Testis (tissue), 3 donors: ENCODE measurements around the gene ACSL6. TPM values are rescaled to one million over a fixed set of nuclear protein-coding genes. Genes with fewer than 3 reads are reported as not detected.
"Not testable (repeated sequence)": the region's sequence is repeated elsewhere in the genome, so short reads cannot be mapped to it uniquely, and the experiment has no call there.

Experiments
- DNase-seq: peaks from one replicate; pipeline ENCODE4 v3.0.0-alpha.2; 2019
- H3K27ac ChIP-seq, 2 donors: fragments of 200-600 bp; sonication (generic); one replicate each; pipeline ENCODE4 v1.5.1; 2019
- H3K27me3 ChIP-seq: fragments of 200-600 bp; sonication (generic); one replicate; pipeline ENCODE4 v1.5.1; 2019
- H3K36me3 ChIP-seq: fragments of 200-600 bp; sonication (generic); one replicate; pipeline ENCODE4 v1.5.1; 2017; ENCODE audit warnings: low read depth; ENCODE audit errors: missing control alignments
- H3K4me1 ChIP-seq: fragments of 200-600 bp; sonication (generic); one replicate; pipeline ENCODE4 v1.5.1; 2019
- H3K4me3 ChIP-seq, 2 donors: fragments of 200-600 bp; sonication (generic); one replicate each; pipeline ENCODE4 v1.5.1; 2017 to 2019
- H3K9me3 ChIP-seq: fragments of 200-600 bp; sonication (generic); one replicate; pipeline ENCODE4 v1.5.1; 2017
- CTCF ChIP-seq, 3 experiments: fragments of 450-650 bp in 2 of 3; fragments of 200-600 bp in 1 of 3; sonication (generic) in 1 of 3; IDR thresholded peaks; one replicate each; pipeline ENCODE4 v1.5.1; 2016 to 2019; ENCODE audit warnings: antibody characterized with exemption in 3 of 3, mild to moderate bottlenecking in 2 of 3, moderate library complexity in 1 of 3
- POLR2A ChIP-seq: fragments of 450-650 bp; IDR thresholded peaks from one replicate; pipeline ENCODE4 v1.6.1; 2017; ENCODE audit warnings: antibody characterized with exemption, mild to moderate bottlenecking, moderate library complexity
- WGBS, 2 donors: methylation state at CpG; one replicate each; pipeline ENCODE4 v1.1.5; 2018; 5-methylcytosine and 5-hydroxymethylcytosine counted together
- intact Hi-C: fragments of 100-400 bp; cut with DNase I; formaldehyde crosslinking; loops from one replicate; pipeline ENCODE4 v1.15.1; 2023; ENCODE audit warnings: low total_unique reads
- polyA plus RNA-seq: library from polyadenylated mRNA; stranded (reverse); fragments of 350-450 nt; fragmentation: Illumina TruSeq; extraction: RNeasy Lipid Tissue Mini Kit (QIAGEN cat#74804); gene quantifications from one replicate; pipeline ENCODE4 v1.2.3, GENCODE V29; 2014; ENCODE audit warnings: low read depth, low replicate concordance; ENCODE audit not compliant: insufficient read depth
- total RNA-seq, 2 donors: library from RNA; depleted of rRNA; stranded (reverse); fragments of >200 nt; gene quantifications; one replicate each; pipeline ENCODE4 v1.2.3, GENCODE V29; 2016

Gene ACSL6
- total and polyA plus RNA-seq, 3 donors from 2014 or later = 38.5 to 98.7 (median 44.9) TPM

- Histone ChIP-seq H3K27me3 (no peaks in the 10 kb centered on the region), H3K4me1 (no peaks in the 10 kb centered on the region), H3K4me3 (no peak overlapping the region), H3K27ac (no peak overlapping the region), H3K9me3 (no peaks in the 10 kb centered on the region), H3K36me3 (no peaks in the 10 kb centered on the region)
- DNase-seq = no peak
- TF ChIP-seq POLR2A (no peak), CTCF (IDR thresholded peaks at IDR 0.05) (no peak)
- intact Hi-C loops = no loop called here
These were observed 97.0 kb downstream of the ACSL6 start for GRCh38 chr5:131914472-131914871.

- intact Hi-C loops = no loop called here
- no peak for DNase-seq
- Histone ChIP-seq H3K36me3 (no peaks in the 10 kb centered on the region), H3K9me3 (no peaks in the 10 kb centered on the region), H3K27me3 (no peaks in the 10 kb centered on the region), H3K27ac (no peak overlapping the region), H3K4me3 (no peak overlapping the region), H3K4me1 (no peaks in the 10 kb centered on the region)
- no peak for TF ChIP-seq POLR2A
- no peak for TF ChIP-seq CTCF (IDR thresholded peaks at IDR 0.05)
- WGBS, 2 donors = 72 to 74% methylated on average over 3 of the region's 3 CpGs
These were observed 97.9 kb downstream of the ACSL6 start for GRCh38 chr5:131913603-131914002.

GRCh38 chr5:131906668-131907067 lies 104.8 kb downstream of the ACSL6 start:
- no peaks in the 10 kb centered on the region for H3K4me1 ChIP-seq
- DNase-seq = no peak
- TF ChIP-seq POLR2A (no peak), CTCF (IDR thresholded peaks at IDR 0.05) (no peak)
- no peaks in the 10 kb centered on the region for H3K9me3 ChIP-seq
- H3K27me3 ChIP-seq = no peaks in the 10 kb centered on the region
- H3K4me3 ChIP-seq = no peak overlapping the region
- intact Hi-C loops = no loop called here
- H3K27ac ChIP-seq = no peak overlapping the region
- 74 to 84% methylated on average over 2 of the region's 2 CpGs for WGBS, 2 donors
- no peaks in the 10 kb centered on the region for H3K36me3 ChIP-seq

- H3K36me3 ChIP-seq, H3K27ac ChIP-seq, H3K27me3 ChIP-seq, H3K9me3 ChIP-seq, H3K4me3 ChIP-seq, intact Hi-C loops, DNase-seq, H3K4me1 ChIP-seq: not testable (repeated sequence)
- 89% methylated on average over 1 of the region's 1 CpG for WGBS, 2 donors
These were observed 109.2 kb downstream of the ACSL6 start for GRCh38 chr5:131902266-131902665.

Other genes starting within 250 kb of the ACSL6 start
- 10 to 100 TPM; 60.1 to 61.3 TPM for gene FNIP1, start 214.6 kb downstream of the ACSL6 start, total RNA-seq
- 29.2 TPM for gene FNIP1, start 214.6 kb downstream of the ACSL6 start, polyA plus RNA-seq
- gene MEIKIN, start 66.0 kb downstream of the ACSL6 start, total RNA-seq = 10 to 100 TPM; 15.1 to 27.0 TPM
- gene MEIKIN, start 66.0 kb downstream of the ACSL6 start, polyA plus RNA-seq = 13.6 TPM
- gene IL3, start 49.0 kb upstream of the ACSL6 start, total RNA-seq = under 1 TPM in 1 of 2 donors, not detected in 1; 0.39 TPM
- not detected for gene IL3, start 49.0 kb upstream of the ACSL6 start, polyA plus RNA-seq
- not detected for gene CSF2, start 62.1 kb upstream of the ACSL6 start, total RNA-seq
- gene CSF2, start 62.1 kb upstream of the ACSL6 start, polyA plus RNA-seq = not detected
- gene P4HA2, start 216.2 kb upstream of the ACSL6 start, total RNA-seq = 10 to 100 TPM; 20.4 to 22.8 TPM
- 25.4 TPM for gene P4HA2, start 216.2 kb upstream of the ACSL6 start, polyA plus RNA-seq
- 10 to 100 TPM; 11.8 to 18.5 TPM for gene PDLIM4, start 246.0 kb upstream of the ACSL6 start, total RNA-seq
- gene PDLIM4, start 246.0 kb upstream of the ACSL6 start, polyA plus RNA-seq = 20.5 TPM